Measurements from ENCODE around the gene ZNF215. TPM values are rescaled to one million over a fixed set of nuclear protein-coding genes. Genes with fewer than 3 reads are reported as not detected.
"Not testable (repeated sequence)": the region's sequence is repeated elsewhere in the genome, so short reads cannot be mapped to it uniquely, and the experiment has no call there.

The ZNF215 gene
- total and polyA plus RNA-seq, 10 donors: 0.26 to 8.4 (median 3.6) TPM

- intact Hi-C loops (cut with DNase I; ENCODE audit: low total_unique reads): no loop called here
- H3K27me3 ChIP-seq (replicated peaks in 1 of 7): no peaks in the 10 kb centered on the region
Measured at GRCh38 chr11:6895010-6895409, 31.2 kb upstream of the ZNF215 start.

GRCh38 chr11:6898911-6899310 lies 27.3 kb upstream of the ZNF215 start:
- intact Hi-C loops (cut with DNase I; ENCODE audit: low total_unique reads): no loop called here
- Histone ChIP-seq H3K27me3 (replicated peaks in 1 of 7) (no peaks in the 10 kb centered on the region), H3K36me3 (no peaks in the 10 kb centered on the region), H3K4me3 (no peak overlapping the region), H3K4me1 (no peaks in the 10 kb centered on the region), H3K9me3 (no peaks in the 10 kb centered on the region), H3K27ac (no peak overlapping the region)
- TF ChIP-seq CTCF (IDR thresholded peaks at IDR 0.05 in 8 of 11, conservative IDR thresholded peaks at IDR 0.05 in 3 of 11) (no peak), POLR2A (IDR thresholded peaks at IDR 0.05) (no peak), POLR2AphosphoS5 (IDR thresholded peaks at IDR 0.05) (no peak)
- WGBS, 5 donors: 62 to 75% (median 71%) methylated on average over 1 of the region's 1 CpG
- DNase-seq: no peak

More at GRCh38 chr11:6895010-6895409, 31.2 kb upstream of the ZNF215 start:
- H3K4me3 ChIP-seq: no peak overlapping the region
- TF ChIP-seq POLR2AphosphoS5 (IDR thresholded peaks at IDR 0.05) (no peak), POLR2A (IDR thresholded peaks at IDR 0.05) (no peak)
- H3K36me3 ChIP-seq: no peaks in the 10 kb centered on the region
- H3K9me3 ChIP-seq: no peaks in the 10 kb centered on the region
- H3K27ac ChIP-seq: no peak overlapping the region
- H3K4me1 ChIP-seq: no peaks in the 10 kb centered on the region
- DNase-seq: no peak

GRCh38 chr11:6900327-6900999 lies 25.8 kb upstream of the ZNF215 start:
- Histone ChIP-seq H3K4me1 (no peaks in the 10 kb centered on the region), H3K27me3 (replicated peaks in 1 of 7) (no peaks in the 10 kb centered on the region), H3K27ac (no peak overlapping the region), H3K4me3 (no peak overlapping the region), H3K9me3 (no peaks in the 10 kb centered on the region), H3K36me3 (no peaks in the 10 kb centered on the region)
- TF ChIP-seq POLR2A (IDR thresholded peaks at IDR 0.05): no peak
- no peak for TF ChIP-seq POLR2AphosphoS5 (IDR thresholded peaks at IDR 0.05)
- TF ChIP-seq CTCF (IDR thresholded peaks at IDR 0.05 in 8 of 11, conservative IDR thresholded peaks at IDR 0.05 in 3 of 11): no peak
- WGBS, 5 donors: 50 to 77% (median 63%) methylated on average over 2 of the region's 2 CpGs
- DNase-seq: no peak
- intact Hi-C loops (cut with DNase I; ENCODE audit: low total_unique reads): no loop called here

- H3K36me3 ChIP-seq; H3K4me1 ChIP-seq; H3K27ac ChIP-seq; DNase-seq; intact Hi-C loops (cut with DNase I; ENCODE audit: low total_unique reads); H3K9me3 ChIP-seq; H3K27me3 ChIP-seq (replicated peaks in 1 of 7); H3K4me3 ChIP-seq: not testable (repeated sequence)
- 79 to 94% (median 86%) methylated on average over 11 to 13 of the region's 13 CpGs for WGBS, 5 donors
Measured at GRCh38 chr11:6904804-6905203, 21.4 kb upstream of the ZNF215 start.

- DNase-seq: no peak
- TF ChIP-seq CTCF (IDR thresholded peaks at IDR 0.05 in 8 of 11, conservative IDR thresholded peaks at IDR 0.05 in 3 of 11) (no peak), POLR2A (IDR thresholded peaks at IDR 0.05) (no peak), POLR2AphosphoS5 (IDR thresholded peaks at IDR 0.05) (no peak)
- whole genome bisulfite sequencing, 5 donors: 89 to 96% (median 95%) methylated on average over 3 of the region's 3 CpGs
- intact Hi-C loops (cut with DNase I; ENCODE audit: low total_unique reads): no loop called here
- Histone ChIP-seq H3K27me3 (replicated peaks in 1 of 7) (no peaks in the 10 kb centered on the region), H3K4me1 (no peaks in the 10 kb centered on the region), H3K36me3 (no peaks in the 10 kb centered on the region), H3K4me3 (no peak overlapping the region), H3K27ac (no peak overlapping the region), H3K9me3 (no peaks in the 10 kb centered on the region)
Measured at GRCh38 chr11:6911378-6911777, 14.8 kb upstream of the ZNF215 start.
